Heart right ventricle (tissue), 16 donors: Measurements from ENCODE around the gene VTI1A. TPM values are rescaled to one million over a fixed set of nuclear protein-coding genes. Genes with fewer than 3 reads are reported as not detected.

Experiments used
- ATAC-seq, 8 donors: fragments of 200-7000 bp; cut with Tn5 transposase; one replicate each; pipeline ENCODE4 v1.9.1; 2020; ENCODE audit warnings: mild to moderate bottlenecking in 8 of 8, moderate library complexity in 8 of 8, moderate number of reproducible peaks in 1 of 8
- DNase-seq, 2 donors: peaks; one replicate each; pipeline ENCODE4 v3.0.0-alpha.2; 2020
- H3K27ac ChIP-seq, 10 donors: fragments of 200-600 bp; sonication (generic) in 2 of 10; one replicate each; pipeline versions ENCODE4 v1.5.0 to v1.8.0; 2020 to 2022; ENCODE audit warnings: mild to moderate bottlenecking in 3 of 10
- H3K27me3 ChIP-seq, 7 donors: fragments of 200-600 bp; one replicate each; pipeline ENCODE4 v1.8.0; 2021 to 2022; ENCODE audit warnings: mild to moderate bottlenecking in 2 of 7
- H3K36me3 ChIP-seq, 9 donors: fragments of 200-600 bp; sonication (generic) in 1 of 9; one replicate each; pipeline versions ENCODE4 v1.5.0 to v1.8.0; 2020 to 2022; ENCODE audit warnings: mild to moderate bottlenecking in 2 of 9
- H3K4me1 ChIP-seq, 9 donors: fragments of 200-600 bp; sonication (generic) in 1 of 9; one replicate each; pipeline versions ENCODE4 v1.5.0 to v1.8.0; 2020 to 2022; ENCODE audit warnings: mild to moderate bottlenecking in 4 of 9
- H3K4me3 ChIP-seq, 10 donors: fragments of 200-600 bp; sonication (generic) in 2 of 10; one replicate each; pipeline versions ENCODE4 v1.5.0 to v1.8.0; 2020 to 2022; ENCODE audit warnings: mild to moderate bottlenecking in 7 of 10, moderate library complexity in 2 of 10
- H3K9me3 ChIP-seq, 11 donors: fragments of 200-600 bp in 10 of 11; sonication (generic) in 2 of 11; one replicate each; pipeline versions ENCODE4 v1.5.0 to v1.8.0; 2013 to 2022; ENCODE audit warnings: mild to moderate bottlenecking in 2 of 11, control low read depth in 1 of 11, moderate library complexity in 1 of 11
- WGBS, 2 donors: extraction: QIAGEN DNeasy Blood & Tissue Kit; methylation state at CpG; one replicate each; pipeline ENCODE4 v1.1.7; 2013; ENCODE audit warnings: inconsistent platforms in 1 of 2; 5-methylcytosine and 5-hydroxymethylcytosine counted together
- intact Hi-C, 10 donors: fragments of 100-400 bp; cut with DNase I; formaldehyde crosslinking; loops; one replicate each; pipeline versions ENCODE4 v1.11.1 to v1.14.2; 2022
- polyA plus RNA-seq, 2 donors: library from polyadenylated mRNA; stranded (reverse); fragments of 200-250 nt; gene quantifications; one replicate each; pipeline ENCODE4 v1.2.3, GENCODE V29; 2013
- total RNA-seq, 10 donors: library from RNA; stranded (reverse); fragmentation: NEBNext Ultra II Directional in 3 of 10; extraction: Animal tissue kit (Norgen Biotek cat#: 25700) in 3 of 10; gene quantifications; one replicate each; pipeline versions ENCODE4 v1.2.1 to v1.2.4, GENCODE V29; 2021 to 2023
- TF ChIP-seq, protein P1 (sequence below), 9 donors: fragments of 200-600 bp; sonication (generic) in 2 of 9; IDR thresholded peaks; one replicate each; pipeline versions ENCODE4 v1.5.0 to v1.8.0; 2021 to 2022; ENCODE audit warnings: antibody characterized with exemption in 9 of 9, mild to moderate bottlenecking in 5 of 9, moderate library complexity in 1 of 9
- donor health status: Arrhythmogenic right ventricular cardiomyopathy.
- donor health status: ischemic (EF 13 %, LVEDD 7.1; RV severe dilation, severe dysfunction).
- donor health status: healthy with polysubstance abuse.
- donor health status: DM: no; HTN: yes; CAD: no.
- donor health status: DM: no; HTN: no; CAD: no.
- donor health status: ischemic (EF 25% LVEDD 6.9; RV normal size, moderate dysfunction).
- donor health status: ischemic (EF 25% LVEDD 5.7; RV mildly dilated, moderate dysfunction).
- donor health status: healthy.
- donor health status: DM: yes; HTN: yes; CAD: no.
- donor health status: Ischemic cardiomyopathy.
- donor health status: ischemic (EF 35%, LVEDD 5.7; RV mildly dilated, moderate dysfunction).
- donor health status: nonischemic (EF 11% LVEDD 7.7; RV severe dilation, severe dysfunction).
- donor health status: DM: yes; HTN: yes; CAD: no.
- donor health status: PGD.
- donor health status: ischemic (EF 29% LVEDD 5.4; RV normal size, mild dysfunction).
- donor health status: nonischemic (EF 23%, LVEDD 6.1; RV moderate dilation, normal function).

Gene VTI1A
- total and polyA plus RNA-seq, 12 donors: 6.2 to 24.5 (median 20.6) TPM

DNA sequence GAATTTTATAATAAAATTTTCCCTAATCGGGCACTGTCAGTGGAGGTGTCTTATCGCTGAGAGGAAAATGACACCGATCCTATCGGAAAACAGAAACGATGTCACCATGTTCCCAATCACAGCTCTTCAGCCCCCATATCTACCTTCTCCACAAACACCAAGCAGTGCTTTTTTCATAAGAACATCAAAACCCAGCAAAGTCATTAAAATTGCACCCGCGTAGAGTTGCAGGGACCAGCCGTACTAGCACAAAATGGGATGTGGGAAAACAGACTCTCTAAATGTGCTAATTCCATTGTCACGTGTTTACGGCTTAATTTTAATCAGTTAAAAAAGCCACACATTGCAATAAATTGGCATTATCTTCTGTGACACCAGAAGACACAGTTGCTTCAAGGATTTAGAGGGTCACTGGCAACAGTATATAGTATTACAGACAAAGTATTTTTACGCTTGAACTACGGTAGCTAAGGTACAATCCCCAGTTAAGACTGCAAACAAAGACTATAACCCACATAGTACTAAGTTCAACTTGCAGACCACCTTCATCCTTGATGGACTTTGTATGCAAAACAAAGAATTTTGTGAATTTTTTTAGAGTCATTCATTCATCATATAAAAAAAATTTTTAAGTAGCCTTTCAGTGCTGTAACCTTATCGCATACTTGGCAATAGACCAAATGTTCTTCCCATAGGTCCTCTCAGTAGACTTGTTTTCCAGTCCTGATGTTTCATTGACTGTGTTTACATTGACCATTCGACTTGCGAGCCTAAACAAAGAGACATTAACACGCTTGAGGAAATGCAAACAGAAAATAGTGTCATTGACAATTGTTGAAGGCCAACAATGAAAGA, 116.0 kb downstream of the VTI1A start:
- intact Hi-C loops: loop anchor here in 4 of 10 donors (10.0 kb wide), 4 partner anchors 562 to 952 kb away; no protein-coding TSS in a partner anchor
- ATAC-seq: no peak
- Histone ChIP-seq H3K27ac (no peak overlapping the region), H3K27me3 (no peaks in the 10 kb centered on the region), H3K4me3 (no peak overlapping the region), H3K4me1 (no peaks in the 10 kb centered on the region), H3K36me3 (no peaks in the 10 kb centered on the region), H3K9me3 (no peaks in the 10 kb centered on the region)
- no peak for DNase-seq
- WGBS, 2 donors: 89 to 93% methylated on average over 16 of the region's 16 CpGs
- TF ChIP-seq, protein P1, sequence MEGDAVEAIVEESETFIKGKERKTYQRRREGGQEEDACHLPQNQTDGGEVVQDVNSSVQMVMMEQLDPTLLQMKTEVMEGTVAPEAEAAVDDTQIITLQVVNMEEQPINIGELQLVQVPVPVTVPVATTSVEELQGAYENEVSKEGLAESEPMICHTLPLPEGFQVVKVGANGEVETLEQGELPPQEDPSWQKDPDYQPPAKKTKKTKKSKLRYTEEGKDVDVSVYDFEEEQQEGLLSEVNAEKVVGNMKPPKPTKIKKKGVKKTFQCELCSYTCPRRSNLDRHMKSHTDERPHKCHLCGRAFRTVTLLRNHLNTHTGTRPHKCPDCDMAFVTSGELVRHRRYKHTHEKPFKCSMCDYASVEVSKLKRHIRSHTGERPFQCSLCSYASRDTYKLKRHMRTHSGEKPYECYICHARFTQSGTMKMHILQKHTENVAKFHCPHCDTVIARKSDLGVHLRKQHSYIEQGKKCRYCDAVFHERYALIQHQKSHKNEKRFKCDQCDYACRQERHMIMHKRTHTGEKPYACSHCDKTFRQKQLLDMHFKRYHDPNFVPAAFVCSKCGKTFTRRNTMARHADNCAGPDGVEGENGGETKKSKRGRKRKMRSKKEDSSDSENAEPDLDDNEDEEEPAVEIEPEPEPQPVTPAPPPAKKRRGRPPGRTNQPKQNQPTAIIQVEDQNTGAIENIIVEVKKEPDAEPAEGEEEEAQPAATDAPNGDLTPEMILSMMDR (IDR thresholded peaks at IDR 0.05): no peak

DNA sequence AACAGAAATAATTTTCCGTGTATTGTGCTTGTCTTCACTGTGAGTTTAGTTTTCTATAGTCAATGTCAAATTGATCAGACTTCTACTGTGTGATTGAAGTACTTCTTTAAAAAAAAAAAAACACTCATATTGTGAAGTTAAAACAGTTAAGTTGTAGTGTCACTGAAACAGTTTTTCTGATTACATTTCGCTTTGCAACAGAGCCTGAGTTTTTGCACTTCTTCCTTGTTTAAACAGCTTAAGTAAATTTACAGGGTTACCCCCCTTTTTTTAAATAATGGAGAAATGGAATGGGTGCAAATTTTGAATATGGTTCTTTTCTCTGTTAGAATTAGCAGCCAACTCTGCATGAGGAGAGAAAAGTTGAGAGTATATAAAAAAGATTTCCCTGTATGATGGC, 117.3 kb downstream of the VTI1A start:
- 93 to 97% methylated on average over 2 of the region's 2 CpGs for WGBS, 2 donors
- Histone ChIP-seq H3K27me3 (no peaks in the 10 kb centered on the region), H3K4me3 (no peak overlapping the region), H3K27ac (no peak overlapping the region), H3K9me3 (no peaks in the 10 kb centered on the region), H3K4me1 (no peaks in the 10 kb centered on the region), H3K36me3 (no peaks in the 10 kb centered on the region)
- DNase-seq (no peak), ATAC-seq (no peak)
- TF ChIP-seq, protein P1 (IDR thresholded peaks at IDR 0.05): no peak
- intact Hi-C loops: loop anchor here in 5 of 10 donors (2.0 to 10.0 kb wide), 5 partner anchors 560 to 950 kb away; no protein-coding TSS in a partner anchor

DNA sequence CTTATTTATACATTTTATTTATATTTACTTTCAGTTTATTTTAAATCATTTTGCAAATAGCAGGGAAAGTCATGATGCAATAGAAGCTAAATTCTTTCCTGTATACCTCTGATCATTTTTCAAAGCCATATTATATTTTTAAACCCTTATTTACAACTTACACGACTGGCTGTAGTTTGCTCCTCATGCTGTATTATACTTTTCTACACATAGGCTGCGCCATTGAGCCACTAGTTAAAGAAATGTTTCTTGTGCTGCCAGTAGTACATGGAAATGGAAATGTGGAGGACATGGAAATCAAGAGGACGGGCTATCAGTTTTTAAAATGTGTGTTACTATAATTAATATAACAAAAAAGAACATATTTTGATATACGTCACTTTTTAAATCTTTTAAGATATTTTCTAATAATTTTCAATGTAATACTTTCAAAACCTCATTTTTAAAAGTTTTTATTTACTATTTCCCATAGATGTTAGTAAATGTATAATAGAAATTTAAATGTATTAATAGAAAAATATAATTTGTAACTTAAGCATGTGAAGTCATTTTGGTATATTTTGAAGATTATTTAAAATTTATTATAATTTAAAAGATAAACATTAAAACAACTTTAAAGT, 118.5 kb downstream of the VTI1A start:
- no peaks in the 10 kb centered on the region for H3K27me3 ChIP-seq
- no peak overlapping the region for H3K4me3 ChIP-seq
- peak in 3 of 8 donors; percentile 55 to 64 (median 63) for ATAC-seq
- H3K27ac ChIP-seq: no peak overlapping the region
- DNase-seq: peak in 1 of 2 donors; percentile 29
- TF ChIP-seq, protein P1 (IDR thresholded peaks at IDR 0.05): peak; percentile 34 to 72 (median 66)
- no peaks in the 10 kb centered on the region for H3K9me3 ChIP-seq
- intact Hi-C loops: loop anchor here in 9 of 10 donors (1.0 to 10.0 kb wide), 9 partner anchors 559 to 997 kb away; no protein-coding TSS in a partner anchor
- WGBS, 2 donors: 35% methylated on average over 4 of the region's 4 CpGs
- H3K4me1 ChIP-seq: no peaks in the 10 kb centered on the region
- no peaks in the 10 kb centered on the region for H3K36me3 ChIP-seq

DNA sequence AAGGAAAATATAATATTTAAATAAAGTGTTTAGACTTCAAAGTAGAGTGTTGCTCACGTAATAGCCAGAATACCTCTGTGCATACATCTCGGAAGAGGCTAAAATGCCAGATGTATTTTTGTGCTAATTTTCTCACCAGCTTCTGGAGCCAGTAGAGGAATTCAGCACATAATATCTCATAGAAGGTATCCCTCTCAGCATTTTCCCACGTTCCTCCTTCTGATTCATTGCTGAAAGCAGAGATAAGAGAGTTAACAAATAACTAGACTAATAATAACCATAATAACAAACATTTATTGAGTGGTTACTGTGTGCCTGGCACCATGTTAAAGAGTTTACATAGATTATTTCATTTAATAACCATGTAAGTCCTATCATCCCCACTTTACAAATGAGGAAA, 123.6 kb downstream of the VTI1A start:
- Histone ChIP-seq H3K27ac (no peak overlapping the region), H3K36me3 (no peaks in the 10 kb centered on the region), H3K4me1 (no peaks in the 10 kb centered on the region), H3K27me3 (no peaks in the 10 kb centered on the region), H3K9me3 (peaks cover 0 to 3% (median 0%) of the 10 kb centered on the region in 11 donors), H3K4me3 (no peak overlapping the region)
- DNase-seq (no peak), ATAC-seq (no peak)
- intact Hi-C loops: loop anchor here in 2 of 10 donors (10.0 kb wide), 1 partner anchor 554 kb away; no protein-coding TSS in a partner anchor
- TF ChIP-seq, protein P1 (IDR thresholded peaks at IDR 0.05): no peak
- WGBS, 2 donors: 96% methylated on average over 3 of the region's 3 CpGs
